K562 (cell line): ENCODE results near the gene EPHA2. TPM values are rescaled to one million over a fixed set of nuclear protein-coding genes. Genes with fewer than 3 reads are reported as not detected.

ENCODE experiments used
- ATAC-seq: fragments of 200-7000 bp; cut with Tn5 transposase; 3 replicates; pipeline ENCODE4 v1.9.1; 2020; ENCODE audit warnings: moderate library complexity
- BruUV-seq: library from RNA; stranded (reverse); fragments of 400-500 nt; replicated peaks from 2 replicates; lab custom pipeline; 2021; lab: Mats Ljungman, UMichigan
- CTCF ChIA-PET: fragments of 300-600 bp; formaldehyde crosslinking; extraction: SDS; loops from one replicate; lab custom pipeline; 2021; ENCODE audit warnings: low intra/inter-chr PET ratio; lab: Yijun Ruan, JAX
- POLR2A ChIA-PET: fragments of 300-600, 350-650 bp; sonication (Branson Sonifier 250); formaldehyde crosslinking; extraction: SDS; loops from one replicate; lab custom pipeline; 2021; ENCODE audit warnings: antibody characterized with exemption, inconsistent platforms; lab: Yijun Ruan, JAX
- DNase-seq, 4 experiments: peaks; one replicate each; pipeline versions ENCODE4 v3.0.0 to v3.0.0-alpha.2; 2011 to 2018; ENCODE audit warnings: low spot score in 3 of 4, mixed read lengths in 3 of 4; ENCODE audit errors: extremely low read depth in 1 of 4
- FAIRE-seq: peaks from 2 replicates; lab custom pipeline; 2011; peaks lifted over from hg19 to GRCh38; lab: Jason Lieb, UNC
- H2AFZ ChIP-seq: 2 replicates; pipeline ENCODE4 v1.6.0; 2011; ENCODE audit warnings: low read depth, low read length, control low read depth, inconsistent platforms
- H3K27ac ChIP-seq: fragments of 200-600 bp; 3 replicates; pipeline ENCODE4 v1.8.0; 2011; ENCODE audit warnings: low read depth, mild to moderate bottlenecking, control low read depth, inconsistent platforms, low read length, moderate library complexity, mixed read lengths; ENCODE audit errors: extremely low read depth
- H3K27me3 ChIP-seq, 2 experiments: fragments of 300-600 bp in 1 of 2; 2 replicates in 1 of 2; 3 replicates in 1 of 2; pipeline versions ENCODE4 v1.6.0 to v1.8.0; 2011; ENCODE audit warnings: inconsistent platforms in 2 of 2, low read length in 2 of 2, mild to moderate bottlenecking in 1 of 2, mixed read lengths in 1 of 2, moderate library complexity in 1 of 2; ENCODE audit not compliant: control insufficient read depth in 2 of 2, insufficient read depth in 2 of 2
- H3K36me3 ChIP-seq: fragments of 300-600 bp; 3 replicates; pipeline ENCODE4 v1.8.0; 2011; ENCODE audit warnings: mild to moderate bottlenecking, low read length, inconsistent platforms; ENCODE audit not compliant: control insufficient read depth, insufficient read depth
- H3K4me1 ChIP-seq, 2 experiments: fragments of 200-600 bp in 1 of 2; replicated peaks in 1 of 2; 2 replicates in 1 of 2; 3 replicates in 1 of 2; pipeline versions ENCODE4 v1.5.1 to v1.8.0; 2011; ENCODE audit warnings: inconsistent platforms in 2 of 2, low read length in 2 of 2, mild to moderate bottlenecking in 1 of 2, mixed read lengths in 1 of 2, moderate library complexity in 1 of 2; ENCODE audit not compliant: control insufficient read depth in 2 of 2, insufficient read depth in 2 of 2
- H3K4me2 ChIP-seq: 2 replicates; pipeline ENCODE4 v1.6.1; 2011; ENCODE audit warnings: low read length, control low read depth, inconsistent platforms, mixed read lengths; ENCODE audit not compliant: insufficient read depth
- H3K4me3 ChIP-seq: fragments of 200-600 bp; sonication (generic), shearing (Covaris generic); 2 replicates; pipeline ENCODE4 v1.5.1; 2016; ENCODE audit warnings: control low read depth, inconsistent platforms
- H3K79me2 ChIP-seq: fragments of 200-600 bp; 3 replicates; pipeline ENCODE4 v1.8.0; 2011; ENCODE audit warnings: low read length, inconsistent platforms; ENCODE audit not compliant: control insufficient read depth, insufficient read depth
- H3K9ac ChIP-seq, 2 experiments: 2 replicates each; pipeline versions ENCODE4 v1.6.0 to v1.6.1; 2011; ENCODE audit warnings: low read depth in 2 of 2, low read length in 2 of 2, control low read depth in 1 of 2, inconsistent platforms in 1 of 2, mild to moderate bottlenecking in 1 of 2, mixed read lengths in 1 of 2; ENCODE audit not compliant: insufficient read depth in 1 of 2
- H3K9me1 ChIP-seq: one replicate; pipeline ENCODE4 v1.6.0; 2011; ENCODE audit warnings: inconsistent platforms, mild to moderate bottlenecking, low read length, moderate library complexity; ENCODE audit not compliant: control insufficient read depth, insufficient read depth
- H3K9me3 ChIP-seq: replicated peaks from 2 replicates; pipeline ENCODE4 v1.5.1; 2011; ENCODE audit warnings: low read depth, low read length, inconsistent platforms; ENCODE audit not compliant: control insufficient read depth, insufficient read depth
- H4K20me1 ChIP-seq: replicated peaks from 2 replicates; pipeline ENCODE4 v1.6.1; 2011; ENCODE audit warnings: low read length, inconsistent platforms, mixed read lengths; ENCODE audit not compliant: control insufficient read depth, insufficient read depth
- ARNT ChIP-seq, 2 experiments: fragments of 450-650 bp; IDR thresholded peaks; 2 replicates each; pipeline ENCODE4 v1.6.1; 2016; ENCODE audit warnings: mild to moderate bottlenecking in 1 of 2
- BCOR ChIP-seq: fragments of 450-650 bp; IDR thresholded peaks from 2 replicates; pipeline ENCODE4 v1.6.1; 2016
- BHLHE40 ChIP-seq: IDR thresholded peaks from 2 replicates; pipeline ENCODE4 v1.6.1; 2011; ENCODE audit warnings: low read length, improper control_type of control experiment
- BRD9 ChIP-seq: fragments of 450-650 bp; IDR thresholded peaks from 2 replicates; pipeline ENCODE4 v1.6.1; 2018; ENCODE audit warnings: low read depth; ENCODE audit not compliant: partially characterized antibody
- CEBPG ChIP-seq, 3 experiments: fragments of 200-800 bp in 1 of 3; sonication (Bioruptor generic) in 1 of 3; sonication (generic) in 1 of 3; formaldehyde crosslinking in 1 of 3; IDR thresholded peaks in 2 of 3; conservative IDR thresholded peaks in 1 of 3; 2 replicates each; pipeline versions ENCODE4 v1.6.1 to v1.8.0; 2016 to 2022; ENCODE audit warnings: missing compliant biosample characterization in 2 of 3, missing genetic modification characterization in 2 of 3, mild to moderate bottlenecking in 1 of 3, missing genetic modification reagents in 1 of 3
- FOXP4 ChIP-seq: sonication (generic); formaldehyde crosslinking; IDR thresholded peaks from 2 replicates; pipeline ENCODE4 v1.8.0; 2022; ENCODE audit warnings: mild to moderate bottlenecking, missing genetic modification reagents, borderline replicate concordance
- MBD2 ChIP-seq: sonication (generic); IDR thresholded peaks from 2 replicates; pipeline ENCODE4 v1.6.1; 2016; ENCODE audit warnings: low read depth, borderline replicate concordance
- NFRKB ChIP-seq: fragments of 450-650 bp; IDR thresholded peaks from 2 replicates; pipeline ENCODE4 v1.6.1; 2016; ENCODE audit warnings: low read depth
- SMARCB1 ChIP-seq: IDR thresholded peaks from 2 replicates; pipeline ENCODE4 v1.6.1; 2011; ENCODE audit warnings: improper control_type of control experiment, low read depth; ENCODE audit not compliant: insufficient read length
- TAF7 ChIP-seq: fragments of 450-650 bp; IDR thresholded peaks from 2 replicates; pipeline ENCODE4 v1.6.1; 2016; ENCODE audit warnings: missing genetic modification characterization, missing compliant biosample characterization
- TBP ChIP-seq: optimal IDR thresholded peaks from 2 replicates; pipeline ENCODE3; 2011; ENCODE audit warnings: low read depth, low read length, improper control_type of control experiment
- THRAP3 ChIP-seq: fragments of 450-650 bp; IDR thresholded peaks from 2 replicates; pipeline ENCODE4 v1.6.1; 2016; ENCODE audit warnings: mild to moderate bottlenecking, inconsistent platforms, borderline replicate concordance
- XRCC3 ChIP-seq: fragments of 450-650 bp; IDR thresholded peaks from 2 replicates; pipeline ENCODE4 v1.6.1; 2017; ENCODE audit warnings: mild to moderate bottlenecking, moderate library complexity
- ZNF23 ChIP-seq: fragments of 250-450 bp; sonication (Bioruptor Pico); IDR thresholded peaks from 2 replicates; pipeline ENCODE4 v1.4.0; 2020; ENCODE audit warnings: mild to moderate bottlenecking
- ZNF24 ChIP-seq: fragments of 450-650 bp; IDR thresholded peaks from 2 replicates; pipeline ENCODE4 v1.6.1; 2016
- ZNF263 ChIP-seq: sonication (generic); formaldehyde crosslinking; IDR thresholded peaks from 2 replicates; pipeline ENCODE4 v1.8.0; 2022; ENCODE audit warnings: mild to moderate bottlenecking, missing genetic modification reagents, borderline replicate concordance
- WGBS: fragments of 100-300 bp; shearing (Covaris generic); methylation state at CpG from one replicate; pipeline ENCODE4 v1.1.6; 2016; ENCODE audit warnings: low coverage, mixed read lengths; ENCODE audit not compliant: insufficient coverage; ENCODE audit errors: missing lambda C conversion rate; 5-methylcytosine and 5-hydroxymethylcytosine counted together
- in situ Hi-C: fragments of 300-500 bp; cut with MboI; formaldehyde crosslinking; loops from 4 replicates; pipeline ENCODE4 v1.15.0; 2018; ENCODE audit warnings: inconsistent platforms, mixed read lengths
- intact Hi-C: fragments of 100-400 bp; cut with micrococcal nuclease; formaldehyde crosslinking; loops from 2 replicates; pipeline ENCODE4 v1.14.2; 2022
- polyA plus RNA-seq, 8 experiments: library from polyadenylated mRNA; depleted of rRNA in 4 of 8; stranded (reverse) in 5 of 8; unstranded in 3 of 8; fragments of >200 nt; fragmentation: Nextera tagmentation in 2 of 8; fragmentation: Illumina TruSeq in 1 of 8; extraction: Ambion mirVana in 2 of 8; extraction: Trizol in 1 of 8; gene quantifications; 2 replicates each; pipeline versions ENCODE4 v1.2.1 to v1.2.3, GENCODE V29; 2011 to 2014; ENCODE audit warnings: inconsistent platforms in 1 of 8, missing spikeins in 1 of 8
- total RNA-seq, 7 experiments: library from RNA; depleted of rRNA in 6 of 7; stranded (reverse); fragments of >200 nt in 6 of 7; fragmentation: Illumina TruSeq in 2 of 7; extraction: Trizol in 2 of 7; gene quantifications; 2 replicates each; pipeline versions ENCODE4 v1.2.1 to v1.2.3, GENCODE V29; 2011 to 2021; ENCODE audit warnings: low replicate concordance in 1 of 7
- TF ChIP-seq, protein P1 (sequence below): fragments of 450-650 bp; formaldehyde crosslinking; IDR thresholded peaks from 2 replicates; pipeline ENCODE4 v1.4.0; 2020; ENCODE audit warnings: mild to moderate bottlenecking, mixed read lengths

Gene EPHA2
- total and polyA plus RNA-seq, 9 of the 15 experiments (the other 6 are each of a cell fraction or from before 2014, with no cell fraction given): 0.04 to 0.40 (median 0.07) TPM; not detected in 4

GRCh38 chr1:16199157-16199501, 43.3 kb upstream of the EPHA2 start:
- intact Hi-C loops: no loop called here
- DNase-seq: no peak
- Histone ChIP-seq H3K4me2 (no peak overlapping the region), H2AFZ (no peak overlapping the region), H3K79me2 (no peaks in the 10 kb centered on the region), H3K27me3 (no peaks in the 10 kb centered on the region), H3K36me3 (no peaks in the 10 kb centered on the region; the same call in 2 of the 3 replicates), H3K4me3 (no peak overlapping the region), H4K20me1 (no peaks in the 10 kb centered on the region), H3K9me3 (no peaks in the 10 kb centered on the region), H3K27ac (no peak overlapping the region), H3K9ac (no peak overlapping the region), H3K9me1 (no peaks in the 10 kb centered on the region), H3K4me1 (peaks cover 5 to 9% of the 10 kb centered on the region in 2 experiments)
- BruUV-seq: no TSS peak
- WGBS: 31% methylated on average over 1 of the region's 1 CpG
- no peak for FAIRE-seq
- in situ Hi-C loops: loop anchor here (5.0 kb wide), 1 partner anchor 163 kb away; no protein-coding TSS in a partner anchor
- ATAC-seq: no peak
- TF ChIP-seq, protein P1, sequence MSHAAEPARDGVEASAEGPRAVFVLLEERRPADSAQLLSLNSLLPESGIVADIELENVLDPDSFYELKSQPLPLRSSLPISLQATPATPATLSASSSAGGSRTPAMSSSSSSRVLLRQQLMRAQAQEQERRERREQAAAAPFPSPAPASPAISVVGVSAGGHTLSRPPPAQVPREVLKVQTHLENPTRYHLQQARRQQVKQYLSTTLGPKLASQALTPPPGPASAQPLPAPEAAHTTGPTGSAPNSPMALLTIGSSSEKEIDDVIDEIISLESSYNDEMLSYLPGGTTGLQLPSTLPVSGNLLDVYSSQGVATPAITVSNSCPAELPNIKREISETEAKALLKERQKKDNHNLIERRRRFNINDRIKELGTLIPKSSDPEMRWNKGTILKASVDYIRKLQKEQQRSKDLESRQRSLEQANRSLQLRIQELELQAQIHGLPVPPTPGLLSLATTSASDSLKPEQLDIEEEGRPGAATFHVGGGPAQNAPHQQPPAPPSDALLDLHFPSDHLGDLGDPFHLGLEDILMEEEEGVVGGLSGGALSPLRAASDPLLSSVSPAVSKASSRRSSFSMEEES (CRISPR knock-in tag): no peak
- TF ChIP-seq THRAP3 (no peak), TBP (no peak), MBD2 (no peak), ZNF263 (CRISPR knock-in tag) (no peak), BCOR (no peak), NFRKB (no peak), BHLHE40 (no peak), BRD9 (no peak), XRCC3 (no peak), TAF7 (tag) (no peak), FOXP4 (no peak), ZNF23 (no peak), CEBPG (CRISPR knock-in tag; IDR thresholded peaks at IDR 0.05) (no peak), CEBPG (tag; conservative IDR thresholded peaks at IDR 0.05 in 1 of 2, IDR thresholded peaks at IDR 0.05 in 1 of 2) (no peak), SMARCB1 (no peak), ZNF24 (no peak), ARNT (IDR thresholded peaks at IDR 0.05) (no peak)
- ChIA-PET POLR2A (interaction anchor here (0.6 to 1.9 kb wide), 2 partner anchors 45 to 120 kb away, joined by 4 to 8 read pairs; no protein-coding TSS in a partner anchor), CTCF (no interaction called here)
